AG09319 (cell line): ENCODE results near the gene VWA5B2.

ENCODE experiments used
- DNase-seq: peaks from one replicate; pipeline ENCODE4 v3.0.0-alpha.2; 2010; ENCODE audit warnings: low read depth; ENCODE audit errors: extremely low read depth
- CTCF ChIP-seq: IDR thresholded peaks from 2 replicates; pipeline ENCODE4 v1.5.1; 2011; ENCODE audit warnings: low read depth, mild to moderate bottlenecking, inconsistent platforms, low read length, moderate library complexity

Gene VWA5B2

GRCh38 chr3:184237211-184237610 lies 7.8 kb downstream of the VWA5B2 start:
- no peak for TF ChIP-seq CTCF
- DNase-seq = no peak

DNA sequence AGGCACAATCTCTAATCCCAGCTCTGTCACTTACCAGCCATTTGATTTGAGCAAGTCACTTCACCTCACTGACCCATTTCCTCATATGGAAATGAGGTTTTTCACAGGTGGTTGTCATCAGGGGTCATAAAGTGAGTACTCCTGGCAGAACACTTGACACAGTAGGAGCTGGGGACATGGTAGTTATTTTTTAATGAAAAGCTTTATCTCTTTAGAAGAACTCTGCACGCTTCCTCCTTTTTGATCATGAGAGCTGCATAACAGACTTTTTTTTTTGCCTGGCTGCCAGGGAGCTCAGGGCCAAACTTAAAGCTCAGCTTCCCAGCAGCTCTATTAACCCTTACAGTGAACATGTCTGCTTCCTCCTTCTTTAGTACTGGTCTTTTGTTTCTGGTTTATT lies 8.4 kb downstream of the VWA5B2 start:
- no peak for DNase-seq

DNA sequence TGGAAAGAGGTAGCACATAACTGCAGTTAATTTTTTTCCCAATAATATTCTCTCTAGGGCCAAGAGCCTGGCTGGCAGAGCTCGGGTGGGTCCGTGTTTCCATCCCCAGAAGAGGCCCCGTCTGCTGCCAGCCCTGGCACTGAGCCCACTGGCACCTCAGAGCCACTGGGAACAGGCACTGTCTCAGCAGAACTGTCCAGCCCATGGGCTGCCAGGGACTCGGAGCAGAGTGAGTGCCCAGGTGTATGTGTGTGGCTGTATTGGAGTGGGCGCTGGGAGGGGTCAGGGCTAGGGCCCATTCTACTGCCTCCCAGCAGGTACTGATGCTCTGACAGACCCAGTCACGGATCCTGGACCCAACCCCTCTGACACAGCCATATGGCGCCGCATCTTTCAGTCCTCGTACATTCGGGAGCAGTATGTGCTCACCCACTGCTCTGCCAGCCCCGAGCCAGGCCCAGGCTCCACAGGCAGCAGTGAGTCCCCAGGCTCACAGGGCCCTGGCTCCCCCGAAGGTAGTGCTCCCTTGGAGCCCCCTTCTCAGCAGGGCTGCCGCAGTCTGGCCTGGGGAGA lies 8.9 kb downstream of the VWA5B2 start:
- TF ChIP-seq CTCF = no peak
- DNase-seq = no peak

More for the DNA sequence above, 8.4 kb downstream of the VWA5B2 start:
- no peak for TF ChIP-seq CTCF

GRCh38 chr3:184239221-184239620 lies 9.8 kb downstream of the VWA5B2 start:
- no peak for TF ChIP-seq CTCF

DNA sequence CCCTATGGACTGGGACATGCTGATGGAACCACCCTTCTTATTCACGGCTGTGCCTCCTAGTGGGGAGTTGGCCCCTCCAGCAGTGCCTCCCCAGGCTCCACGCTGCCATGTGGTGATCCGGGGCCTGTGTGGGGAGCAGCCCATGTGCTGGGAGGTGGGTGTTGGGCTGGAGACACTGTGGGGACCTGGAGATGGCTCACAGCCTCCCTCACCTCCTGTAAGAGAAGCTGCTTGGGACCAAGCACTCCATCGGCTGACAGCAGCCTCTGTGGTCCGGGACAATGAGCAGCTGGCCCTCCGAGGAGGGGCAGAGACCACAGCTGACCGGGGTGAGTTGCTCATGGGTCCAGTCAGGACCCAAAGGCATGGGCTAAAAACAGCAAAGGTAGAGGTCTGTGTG lies 10.3 kb downstream of the VWA5B2 start:
- no peak for DNase-seq
- no peak for TF ChIP-seq CTCF

More at GRCh38 chr3:184239221-184239620, 9.8 kb downstream of the VWA5B2 start:
- DNase-seq = no peak

GRCh38 chr3:184240384-184241140 lies 11.2 kb downstream of the VWA5B2 start:
- TF ChIP-seq CTCF = no peak
- no peak for DNase-seq

DNA sequence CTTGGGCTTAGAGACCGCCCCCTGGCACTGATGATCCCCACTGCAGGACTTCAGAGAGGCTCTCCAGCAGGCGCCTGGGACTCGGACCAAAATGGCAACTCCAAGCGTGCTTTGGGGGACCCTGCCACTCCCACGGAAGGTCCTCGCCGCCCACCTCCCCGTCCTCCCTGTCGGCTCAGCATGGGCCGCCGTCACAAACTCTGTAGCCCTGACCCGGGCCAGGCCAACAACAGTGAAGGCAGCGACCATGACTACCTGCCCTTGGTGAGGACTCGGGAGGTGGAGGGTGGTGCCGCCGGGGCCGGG lies 11.7 kb downstream of the VWA5B2 start:
- no peak for TF ChIP-seq CTCF
- no peak for DNase-seq
